NAMALWA (cell line): Measurements from ENCODE around the gene LAMA2.
"Not testable (repeated sequence)": the region's sequence is repeated elsewhere in the genome, so short reads cannot be mapped to it uniquely, and the experiment has no call there.

Experiments
- DNase-seq: peaks from one replicate; pipeline ENCODE4 v3.0.0-alpha.2; 2015; ENCODE audit warnings: low spot score

Gene LAMA2

GRCh38 chr6:129130106-129130505, 247.2 kb downstream of the LAMA2 start:
- DNase-seq, result no peak

- DNase-seq, result no peak
Observed at GRCh38 chr6:129130959-129131681, 248.2 kb downstream of the LAMA2 start.

GRCh38 chr6:129133770-129134192, 250.8 kb downstream of the LAMA2 start:
- DNase-seq, result no peak

- DNase-seq, result no peak
Observed at GRCh38 chr6:129134535-129134934, 251.6 kb downstream of the LAMA2 start.

- DNase-seq, result no peak
Observed at GRCh38 chr6:129135451-129135850, 252.5 kb downstream of the LAMA2 start.

- DNase-seq, result no peak
Observed at GRCh38 chr6:129136751-129137150, 253.8 kb downstream of the LAMA2 start.

- DNase-seq, result no peak
Observed at GRCh38 chr6:129138739-129139405, 255.9 kb downstream of the LAMA2 start.

- no peak for DNase-seq
Observed at GRCh38 chr6:129140526-129140925, 257.6 kb downstream of the LAMA2 start.

- no peak for DNase-seq
Observed at GRCh38 chr6:129141499-129141898, 258.6 kb downstream of the LAMA2 start.

GRCh38 chr6:129146902-129147301, 264.0 kb downstream of the LAMA2 start:
- DNase-seq, result no peak

GRCh38 chr6:129150507-129150906, 267.6 kb downstream of the LAMA2 start:
- no peak for DNase-seq

GRCh38 chr6:129153257-129153656, 270.3 kb downstream of the LAMA2 start:
- no peak for DNase-seq

- not testable (repeated sequence) for DNase-seq
Observed at GRCh38 chr6:129159242-129159641, 276.3 kb downstream of the LAMA2 start.

GRCh38 chr6:129162605-129163004, 279.7 kb downstream of the LAMA2 start:
- DNase-seq, result no peak

- DNase-seq, result no peak
Observed at GRCh38 chr6:129163551-129163950, 280.6 kb downstream of the LAMA2 start.

GRCh38 chr6:129164032-129164431, 281.1 kb downstream of the LAMA2 start:
- no peak for DNase-seq

GRCh38 chr6:129172279-129172995, 289.5 kb downstream of the LAMA2 start:
- DNase-seq, result not testable (repeated sequence)

GRCh38 chr6:129175066-129175465, 292.1 kb downstream of the LAMA2 start:
- no peak for DNase-seq

- DNase-seq, result no peak
Observed at GRCh38 chr6:129177801-129178200, 294.9 kb downstream of the LAMA2 start.

GRCh38 chr6:129179283-129179682, 296.3 kb downstream of the LAMA2 start:
- no peak for DNase-seq

GRCh38 chr6:129181001-129181400, 298.1 kb downstream of the LAMA2 start:
- DNase-seq, result no peak

GRCh38 chr6:129183187-129183591, 300.3 kb downstream of the LAMA2 start:
- no peak for DNase-seq

GRCh38 chr6:129183681-129184301, 300.9 kb downstream of the LAMA2 start:
- DNase-seq, result no peak
